ENCODE measurements around the gene SFTA2.

- TF ChIP-seq POLR2A (IDR thresholded peaks at IDR 0.05; ENCODE audit: low read depth, low read length) (no peak), POLR2AphosphoS5 (IDR thresholded peaks at IDR 0.05; ENCODE audit: low read depth, low read length) (no peak)
Observed at GRCh38 chr6:30963641-30964040, 31.7 kb upstream of the SFTA2 start.

Data from GM12892 (cell line).